ENCODE results near the gene FARS2. TPM values are rescaled to one million over a fixed set of nuclear protein-coding genes. Genes with fewer than 3 reads are reported as not detected.

Gene FARS2
- total and polyA plus RNA-seq, 4 donors: 16.6 to 29.0 (median 21.1) TPM

DNA sequence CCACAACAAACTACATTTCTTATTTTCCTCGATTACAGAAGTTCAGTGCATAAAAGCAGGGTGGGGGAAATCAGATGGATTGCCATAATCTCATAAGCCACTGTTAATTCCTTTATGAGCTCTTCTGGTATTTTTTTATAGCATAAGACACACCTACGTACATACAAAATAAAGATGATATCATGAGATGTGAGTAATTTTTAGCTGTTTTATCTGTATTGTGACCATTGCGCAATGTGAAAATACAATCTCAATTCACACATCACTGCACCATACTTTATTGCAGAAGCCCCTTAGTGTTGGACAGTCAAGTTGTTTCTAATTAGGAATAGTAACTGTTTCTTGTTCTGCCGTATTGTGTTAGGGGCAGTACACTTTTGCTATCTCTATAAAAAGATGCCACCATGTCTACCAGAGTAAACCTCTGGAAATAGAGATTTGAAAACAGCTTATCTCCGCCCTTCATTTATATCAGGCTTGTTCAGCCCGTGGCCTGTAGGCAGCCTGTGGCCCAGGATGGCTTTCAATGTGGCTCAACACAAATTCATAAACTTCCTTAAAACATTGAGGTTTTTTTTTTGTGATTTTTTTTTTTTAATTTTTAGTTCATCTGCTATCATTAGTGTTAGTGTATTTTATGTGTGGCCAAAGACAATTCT lies 90.4 kb downstream of the FARS2 start:
- Histone ChIP-seq H3K9me3 (ENCODE audit: control insufficient read depth, insufficient read depth, low read length) (no peaks in the 10 kb centered on the region), H3K4me1 (ENCODE audit: control insufficient read depth, insufficient read depth, low read length) (peaks cover 2% of the 10 kb centered on the region), H3K27ac (ENCODE audit: low read depth, low read length) (no peak overlapping the region), H3K27me3 (ENCODE audit: control insufficient read depth, insufficient read depth, low read length) (no peaks in the 10 kb centered on the region), H3K36me3 (ENCODE audit: control insufficient read depth, insufficient read depth, low read length) (no peaks in the 10 kb centered on the region), H3K4me3 (ENCODE audit: low read depth, low read length) (no peak overlapping the region)
- no peak for DNase-seq (ENCODE audit: low read depth in 4 of 6, low spot score in 6 of 6)
- no CpG with 5 or more reads among the region's 6 CpGs for WGBS (ENCODE audit: insufficient coverage)

DNA sequence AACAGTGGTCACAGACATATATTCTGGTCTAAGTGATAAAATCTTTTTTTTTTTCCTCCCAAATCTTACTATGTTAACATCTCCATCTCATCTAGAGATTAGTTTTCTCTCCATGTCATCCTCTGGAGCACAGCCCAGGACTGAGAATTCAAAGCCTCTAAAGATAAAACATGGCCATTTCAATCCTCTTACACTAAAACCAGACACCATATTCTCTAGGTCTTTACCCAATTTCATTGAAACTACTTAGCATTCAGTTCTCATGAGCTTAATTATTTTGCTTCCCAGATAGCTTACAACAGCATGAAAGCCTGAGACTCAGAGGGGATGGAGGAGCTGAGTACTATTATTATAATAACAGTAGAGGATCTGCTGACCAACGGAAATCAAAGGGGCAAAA lies 92.7 kb downstream of the FARS2 start:
- no peak overlapping the region for H3K27ac ChIP-seq (ENCODE audit: low read depth, low read length)
- peaks cover 2% of the 10 kb centered on the region for H3K4me1 ChIP-seq (ENCODE audit: control insufficient read depth, insufficient read depth, low read length)
- H3K27me3 ChIP-seq (ENCODE audit: control insufficient read depth, insufficient read depth, low read length): no peaks in the 10 kb centered on the region
- no peaks in the 10 kb centered on the region for H3K9me3 ChIP-seq (ENCODE audit: control insufficient read depth, insufficient read depth, low read length)
- H3K36me3 ChIP-seq (ENCODE audit: control insufficient read depth, insufficient read depth, low read length): no peaks in the 10 kb centered on the region
- peak in 3 of 6 donors; percentile 15 to 74 (median 36) for DNase-seq (ENCODE audit: low read depth in 4 of 6, low spot score in 6 of 6)
- no peak overlapping the region for H3K4me3 ChIP-seq (ENCODE audit: low read depth, low read length)
- no CpG with 5 or more reads among the region's 1 CpG for WGBS (ENCODE audit: insufficient coverage)

DNA sequence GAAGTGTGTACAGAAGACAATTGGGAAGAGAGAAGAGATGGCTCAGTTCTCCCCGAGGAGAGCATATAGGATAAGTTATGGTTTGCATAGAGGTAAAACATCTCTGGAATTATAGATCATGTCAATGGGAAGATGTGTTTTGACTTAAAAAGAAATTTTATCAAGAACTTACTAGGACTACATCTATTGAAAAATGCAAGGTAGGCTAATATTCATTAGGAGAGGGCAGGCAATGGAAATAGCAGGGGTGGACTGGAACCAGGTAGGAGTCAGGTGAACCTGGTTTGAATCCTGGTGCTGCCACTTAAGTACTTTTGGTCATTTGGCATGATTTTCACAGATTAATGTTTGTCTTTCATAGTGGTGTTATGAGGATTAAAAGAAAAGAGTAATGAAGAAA lies 96.2 kb downstream of the FARS2 start:
- Histone ChIP-seq H3K9me3 (ENCODE audit: control insufficient read depth, insufficient read depth, low read length) (no peaks in the 10 kb centered on the region), H3K4me1 (ENCODE audit: control insufficient read depth, insufficient read depth, low read length) (peaks cover 2% of the 10 kb centered on the region), H3K27me3 (ENCODE audit: control insufficient read depth, insufficient read depth, low read length) (no peaks in the 10 kb centered on the region), H3K27ac (ENCODE audit: low read depth, low read length) (no peak overlapping the region), H3K4me3 (ENCODE audit: low read depth, low read length) (no peak overlapping the region), H3K36me3 (ENCODE audit: control insufficient read depth, insufficient read depth, low read length) (no peaks in the 10 kb centered on the region)
- 86% methylated on average over 1 of the region's 1 CpG for WGBS (ENCODE audit: insufficient coverage)
- DNase-seq (ENCODE audit: low read depth in 4 of 6, low spot score in 6 of 6): no peak

DNA sequence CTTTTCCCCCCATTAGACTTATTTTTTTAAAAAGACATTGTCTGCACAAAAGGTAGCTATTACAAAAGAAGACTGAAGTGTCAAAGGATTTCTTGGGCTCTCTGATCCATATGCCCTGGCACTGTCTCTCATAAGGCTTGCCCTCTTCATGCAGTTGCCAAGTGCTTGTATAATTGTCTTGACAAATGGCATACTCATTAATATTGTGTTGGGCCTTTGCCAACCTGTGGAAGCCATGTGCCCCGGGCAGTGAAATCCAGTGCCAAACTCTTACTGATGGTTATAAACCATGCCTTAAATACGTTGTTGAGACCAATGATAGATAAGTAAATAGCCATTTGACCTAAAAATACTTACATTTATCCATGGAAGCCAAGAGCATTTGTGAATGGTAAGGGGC lies 98.1 kb downstream of the FARS2 start:
- no CpG with 5 or more reads among the region's 2 CpGs for WGBS (ENCODE audit: insufficient coverage)
- peak in 2 of 6 donors; percentile 57 to 72 for DNase-seq (ENCODE audit: low read depth in 4 of 6, low spot score in 6 of 6)

DNA sequence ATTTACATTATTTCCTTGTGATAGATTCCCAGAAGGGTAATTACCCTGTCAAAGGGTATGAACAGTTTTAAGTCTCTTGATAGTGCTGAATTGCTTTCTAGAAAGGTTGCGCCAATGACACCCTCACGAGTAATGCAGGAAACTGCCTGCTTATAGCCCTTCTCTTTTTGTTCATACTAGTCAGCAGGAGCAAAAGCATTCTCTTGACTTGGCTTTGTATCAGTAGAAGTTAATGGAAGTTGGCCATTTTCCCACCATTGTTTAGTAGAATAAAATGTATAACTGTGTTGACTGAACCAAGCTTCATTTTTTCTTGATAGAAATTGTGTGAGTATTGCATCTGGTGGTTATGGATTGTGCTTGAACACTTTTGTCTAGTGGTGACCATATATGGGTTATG lies 100.1 kb downstream of the FARS2 start:
- Histone ChIP-seq H3K36me3 (ENCODE audit: control insufficient read depth, insufficient read depth, low read length) (no peaks in the 10 kb centered on the region), H3K4me3 (ENCODE audit: low read depth, low read length) (no peak overlapping the region), H3K4me1 (ENCODE audit: control insufficient read depth, insufficient read depth, low read length) (no peaks in the 10 kb centered on the region), H3K27me3 (ENCODE audit: control insufficient read depth, insufficient read depth, low read length) (no peaks in the 10 kb centered on the region), H3K27ac (ENCODE audit: low read depth, low read length) (no peak overlapping the region), H3K9me3 (ENCODE audit: control insufficient read depth, insufficient read depth, low read length) (no peaks in the 10 kb centered on the region)
- WGBS (ENCODE audit: insufficient coverage): no CpG with 5 or more reads among the region's 2 CpGs
- DNase-seq (ENCODE audit: low read depth in 4 of 6, low spot score in 6 of 6): peak in 1 of 6 donors; percentile 59

More for the DNA sequence above, 98.1 kb downstream of the FARS2 start:
- no peak overlapping the region for H3K4me3 ChIP-seq (ENCODE audit: low read depth, low read length)
- no peak overlapping the region for H3K27ac ChIP-seq (ENCODE audit: low read depth, low read length)
- H3K9me3 ChIP-seq (ENCODE audit: control insufficient read depth, insufficient read depth, low read length): no peaks in the 10 kb centered on the region
- H3K4me1 ChIP-seq (ENCODE audit: control insufficient read depth, insufficient read depth, low read length): peaks cover 2% of the 10 kb centered on the region
- H3K27me3 ChIP-seq (ENCODE audit: control insufficient read depth, insufficient read depth, low read length): no peaks in the 10 kb centered on the region
- H3K36me3 ChIP-seq (ENCODE audit: control insufficient read depth, insufficient read depth, low read length): no peaks in the 10 kb centered on the region

DNA sequence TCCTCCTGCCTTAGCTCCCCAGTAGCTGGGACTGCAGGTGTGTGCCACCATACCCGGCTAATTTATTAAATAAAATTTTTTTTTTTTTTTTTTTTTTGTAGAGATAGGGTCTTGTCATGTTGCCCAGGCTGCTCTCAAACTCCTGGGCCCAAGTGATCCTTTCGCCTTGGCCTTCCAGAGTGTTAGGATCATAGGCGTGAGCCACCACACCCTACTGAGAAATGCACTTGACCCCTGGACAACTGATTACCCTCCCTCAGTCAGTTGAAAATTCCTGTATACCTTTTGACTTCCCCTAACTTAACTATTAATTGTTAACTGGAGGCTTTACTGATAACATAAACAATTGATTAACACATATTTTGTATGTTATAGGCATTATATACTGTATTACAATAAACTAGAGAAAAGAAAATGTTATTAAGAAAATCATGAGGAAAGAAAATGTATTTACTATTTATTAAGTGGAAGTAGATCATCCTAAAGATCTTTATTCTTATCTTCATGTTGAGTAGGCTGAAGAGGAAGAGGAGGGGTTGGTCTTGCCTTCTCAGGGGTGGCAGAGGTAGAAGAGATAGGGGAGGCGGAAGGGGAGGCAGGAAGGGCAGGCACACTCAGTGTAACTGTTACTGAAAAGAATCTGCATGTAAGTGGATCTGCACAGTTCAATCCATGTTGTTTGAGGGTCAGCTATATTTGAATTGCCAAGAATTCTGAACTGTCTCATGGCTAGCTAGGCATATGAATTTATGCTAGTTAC lies 104.3 kb downstream of the FARS2 start:
- DNase-seq (ENCODE audit: low read depth in 4 of 6, low spot score in 6 of 6): no peak
- Histone ChIP-seq H3K4me3 (ENCODE audit: low read depth, low read length) (no peak overlapping the region), H3K9me3 (ENCODE audit: control insufficient read depth, insufficient read depth, low read length) (no peaks in the 10 kb centered on the region), H3K27ac (ENCODE audit: low read depth, low read length) (no peak overlapping the region), H3K27me3 (ENCODE audit: control insufficient read depth, insufficient read depth, low read length) (no peaks in the 10 kb centered on the region), H3K36me3 (ENCODE audit: control insufficient read depth, insufficient read depth, low read length) (peaks cover 6% of the 10 kb centered on the region), H3K4me1 (ENCODE audit: control insufficient read depth, insufficient read depth, low read length) (no peaks in the 10 kb centered on the region)
- WGBS (ENCODE audit: insufficient coverage): 100% methylated on average over 3 of the region's 4 CpGs

DNA sequence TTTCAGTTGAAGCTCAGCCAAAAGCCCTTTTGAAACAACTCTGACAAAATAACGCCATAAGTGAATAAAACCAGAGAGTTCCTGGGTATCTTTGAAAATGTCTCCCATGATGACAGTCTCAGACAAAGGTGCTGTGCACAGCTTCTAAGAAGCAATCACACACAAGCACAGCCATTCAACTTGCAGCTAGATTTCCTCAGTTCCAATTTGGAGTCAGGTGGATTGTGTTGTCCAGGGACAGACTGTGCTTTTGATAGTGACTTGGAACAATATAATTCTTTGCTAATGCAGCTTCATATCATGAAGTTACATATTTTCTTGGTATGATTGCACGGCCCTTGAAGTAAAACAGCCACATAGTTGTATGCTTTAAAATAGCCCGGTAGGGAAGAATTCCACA lies 105.6 kb downstream of the FARS2 start:
- Histone ChIP-seq H3K27me3 (ENCODE audit: control insufficient read depth, insufficient read depth, low read length) (no peaks in the 10 kb centered on the region), H3K4me1 (ENCODE audit: control insufficient read depth, insufficient read depth, low read length) (no peaks in the 10 kb centered on the region), H3K27ac (ENCODE audit: low read depth, low read length) (no peak overlapping the region), H3K36me3 (ENCODE audit: control insufficient read depth, insufficient read depth, low read length) (peaks cover 6% of the 10 kb centered on the region), H3K4me3 (ENCODE audit: low read depth, low read length) (no peak overlapping the region), H3K9me3 (ENCODE audit: control insufficient read depth, insufficient read depth, low read length) (no peaks in the 10 kb centered on the region)
- 62% methylated on average over 3 of the region's 3 CpGs for WGBS (ENCODE audit: insufficient coverage)
- DNase-seq (ENCODE audit: low read depth in 4 of 6, low spot score in 6 of 6): peak in 1 of 6 donors; percentile 65

DNA sequence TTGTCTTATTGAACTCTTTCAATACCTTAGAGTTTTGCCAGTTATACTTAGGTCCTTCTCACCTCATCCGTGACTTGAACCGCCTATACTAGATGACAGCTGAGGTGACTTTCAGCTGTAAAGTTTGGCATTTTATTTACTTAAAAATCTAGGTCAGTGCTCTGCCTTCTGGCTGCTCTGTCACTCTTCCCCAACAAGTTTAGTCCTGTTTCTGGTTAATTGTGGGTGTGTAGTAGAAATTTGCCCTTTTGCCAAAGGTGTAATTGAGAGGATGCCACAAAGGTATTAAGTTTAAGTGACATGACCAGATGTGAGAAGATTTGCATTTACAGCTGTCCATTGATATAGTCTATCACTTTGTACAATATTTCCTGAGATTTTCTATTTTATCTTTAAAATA lies 106.2 kb downstream of the FARS2 start:
- no peaks in the 10 kb centered on the region for H3K9me3 ChIP-seq (ENCODE audit: control insufficient read depth, insufficient read depth, low read length)
- no peaks in the 10 kb centered on the region for H3K4me1 ChIP-seq (ENCODE audit: control insufficient read depth, insufficient read depth, low read length)
- H3K27ac ChIP-seq (ENCODE audit: low read depth, low read length): no peak overlapping the region
- no peak overlapping the region for H3K4me3 ChIP-seq (ENCODE audit: low read depth, low read length)
- DNase-seq (ENCODE audit: low read depth in 4 of 6, low spot score in 6 of 6): no peak
- no CpG with 5 or more reads among the region's 2 CpGs for WGBS (ENCODE audit: insufficient coverage)
- peaks cover 6% of the 10 kb centered on the region for H3K36me3 ChIP-seq (ENCODE audit: control insufficient read depth, insufficient read depth, low read length)
- no peaks in the 10 kb centered on the region for H3K27me3 ChIP-seq (ENCODE audit: control insufficient read depth, insufficient read depth, low read length)

DNA sequence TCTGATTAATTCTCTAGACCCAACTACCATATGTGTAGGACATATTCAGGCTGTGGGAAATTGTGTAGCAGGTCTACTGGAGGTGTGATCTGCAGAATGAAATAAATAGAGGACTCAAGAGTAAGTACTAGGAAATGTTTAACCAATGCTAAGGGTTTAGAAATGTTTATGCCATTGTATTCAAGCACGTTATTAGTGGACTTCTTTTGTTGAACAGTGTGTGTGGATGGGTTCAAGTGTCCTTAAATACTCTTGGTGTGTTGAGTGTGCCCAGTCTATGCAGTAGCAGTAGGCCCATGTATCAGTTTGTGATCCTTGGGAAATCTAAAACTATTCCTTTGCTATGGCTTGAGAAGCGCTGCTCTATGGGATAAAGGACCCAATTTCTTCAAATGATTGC lies 112.1 kb downstream of the FARS2 start:
- H3K27ac ChIP-seq (ENCODE audit: low read depth, low read length): no peak overlapping the region
- no peak for DNase-seq (ENCODE audit: low read depth in 4 of 6, low spot score in 6 of 6)
- no peak overlapping the region for H3K4me3 ChIP-seq (ENCODE audit: low read depth, low read length)
- peaks cover 6% of the 10 kb centered on the region for H3K36me3 ChIP-seq (ENCODE audit: control insufficient read depth, insufficient read depth, low read length)
- H3K4me1 ChIP-seq (ENCODE audit: control insufficient read depth, insufficient read depth, low read length): no peaks in the 10 kb centered on the region
- H3K27me3 ChIP-seq (ENCODE audit: control insufficient read depth, insufficient read depth, low read length): no peaks in the 10 kb centered on the region
- H3K9me3 ChIP-seq (ENCODE audit: control insufficient read depth, insufficient read depth, low read length): no peaks in the 10 kb centered on the region
- 100% methylated on average over 1 of the region's 2 CpGs for WGBS (ENCODE audit: insufficient coverage)

DNA sequence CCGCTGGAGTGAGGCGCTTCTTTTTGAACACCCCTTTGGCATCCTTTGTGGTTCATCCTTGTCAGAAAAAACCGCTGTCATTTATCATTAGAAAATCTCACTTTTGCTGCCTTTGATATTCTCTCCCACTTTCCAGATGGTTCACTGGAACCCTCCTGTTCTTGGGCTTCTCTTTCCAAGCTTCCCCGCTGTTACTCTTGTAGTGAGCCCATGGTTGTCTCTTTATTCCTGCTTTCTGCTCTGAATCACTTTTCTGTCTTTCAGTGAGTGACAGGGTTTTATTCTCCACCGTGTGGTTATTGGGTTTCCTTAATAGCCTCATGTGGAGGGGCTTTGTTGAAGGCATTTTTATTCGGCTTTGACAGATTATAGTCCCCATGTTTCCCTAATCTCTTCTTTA lies 117.0 kb downstream of the FARS2 start:
- no peak for DNase-seq (ENCODE audit: low read depth in 4 of 6, low spot score in 6 of 6)
- no peak overlapping the region for H3K27ac ChIP-seq (ENCODE audit: low read depth, low read length)
- no peak overlapping the region for H3K4me3 ChIP-seq (ENCODE audit: low read depth, low read length)
- WGBS (ENCODE audit: insufficient coverage): 56% methylated on average over 3 of the region's 6 CpGs
- no peaks in the 10 kb centered on the region for H3K36me3 ChIP-seq (ENCODE audit: control insufficient read depth, insufficient read depth, low read length)
- no peaks in the 10 kb centered on the region for H3K9me3 ChIP-seq (ENCODE audit: control insufficient read depth, insufficient read depth, low read length)
- H3K27me3 ChIP-seq (ENCODE audit: control insufficient read depth, insufficient read depth, low read length): no peaks in the 10 kb centered on the region
- no peaks in the 10 kb centered on the region for H3K4me1 ChIP-seq (ENCODE audit: control insufficient read depth, insufficient read depth, low read length)
